Sigmoid colon (tissue), 7 donors: ENCODE results near the gene CEACAM1. TPM values are rescaled to one million over a fixed set of nuclear protein-coding genes. Genes with fewer than 3 reads are reported as not detected.
"Not testable (repeated sequence)": the region's sequence is repeated elsewhere in the genome, so short reads cannot be mapped to it uniquely, and the experiment has no call there.

ENCODE experiments used
- DNase-seq: peaks from one replicate; pipeline ENCODE4 v3.0.0-alpha.2; 2019
- H3K27ac ChIP-seq, 4 donors: fragments of 200-600 bp; sonication (generic); one replicate each; pipeline ENCODE4 v1.5.1; 2016 to 2019; ENCODE audit warnings: mild to moderate bottlenecking in 1 of 4
- H3K27me3 ChIP-seq, 3 donors: fragments of 200-600 bp; sonication (generic); one replicate each; pipeline ENCODE4 v1.5.1; 2019; ENCODE audit warnings: mild to moderate bottlenecking in 1 of 3
- H3K36me3 ChIP-seq, 4 donors: fragments of 200-600 bp; sonication (generic); one replicate each; pipeline ENCODE4 v1.5.1; 2016 to 2019
- H3K4me1 ChIP-seq, 4 donors: fragments of 200-600 bp; sonication (generic); one replicate each; pipeline ENCODE4 v1.5.1; 2017 to 2019
- H3K4me3 ChIP-seq, 4 donors: fragments of 200-600 bp; sonication (generic); one replicate each; pipeline ENCODE4 v1.5.1; 2017 to 2019; ENCODE audit warnings: mild to moderate bottlenecking in 2 of 4, moderate library complexity in 1 of 4
- H3K9me3 ChIP-seq, 4 donors: fragments of 200-600 bp in 3 of 4; sonication (generic) in 3 of 4; one replicate each; pipeline versions ENCODE4 v1.5.1 to v1.6.1; 2013 to 2019
- EP300 ChIP-seq, 4 donors: sonication (generic); formaldehyde crosslinking; IDR thresholded peaks; one replicate each; pipeline ENCODE4 v1.6.1; 2017; ENCODE audit warnings: antibody characterized with exemption in 4 of 4
- POLR2A ChIP-seq, 2 donors: fragments of 450-650 bp; IDR thresholded peaks; one replicate each; pipeline ENCODE4 v1.6.1; 2016; ENCODE audit warnings: antibody characterized with exemption in 2 of 2, mild to moderate bottlenecking in 2 of 2, moderate library complexity in 2 of 2
- POLR2AphosphoS5 ChIP-seq, 4 donors: sonication (generic); formaldehyde crosslinking; IDR thresholded peaks; one replicate each; pipeline ENCODE4 v1.6.1; 2017; ENCODE audit warnings: antibody characterized with exemption in 4 of 4
- WGBS, 2 donors: extraction: QIAGEN DNeasy Blood & Tissue Kit; methylation state at CpG; one replicate each; pipeline ENCODE4 v1.1.7; 2013; 5-methylcytosine and 5-hydroxymethylcytosine counted together
- intact Hi-C: fragments of 100-400 bp; cut with DNase I; formaldehyde crosslinking; loops from one replicate; pipeline ENCODE4 v1.15.1; 2023
- polyA plus RNA-seq, 3 donors: library from polyadenylated mRNA; stranded (reverse); fragments of 200-250 nt; gene quantifications; one replicate each; pipeline ENCODE4 v1.2.3, GENCODE V29; 2013
- total RNA-seq, 4 donors: library from RNA; depleted of rRNA; stranded (reverse); fragments of >200 nt; gene quantifications; one replicate each; pipeline ENCODE4 v1.1.0, GENCODE V29; 2016
- TF ChIP-seq, protein P1 (sequence below), 4 experiments: fragments of 450-650 bp in 3 of 4; fragments of 200-600 bp in 1 of 4; IDR thresholded peaks; one replicate each; pipeline ENCODE4 v1.5.1; 2016 to 2019; ENCODE audit warnings: antibody characterized with exemption in 4 of 4, mild to moderate bottlenecking in 3 of 4, moderate library complexity in 2 of 4
- donor health status: healthy with polysubstance abuse.
- donor health status: Bipolar disorder and iron deficiency.
- donor health status: healthy.

CEACAM1 gene
- total and polyA plus RNA-seq, 7 donors: 0.55 to 444 (median 2.4) TPM

DNA sequence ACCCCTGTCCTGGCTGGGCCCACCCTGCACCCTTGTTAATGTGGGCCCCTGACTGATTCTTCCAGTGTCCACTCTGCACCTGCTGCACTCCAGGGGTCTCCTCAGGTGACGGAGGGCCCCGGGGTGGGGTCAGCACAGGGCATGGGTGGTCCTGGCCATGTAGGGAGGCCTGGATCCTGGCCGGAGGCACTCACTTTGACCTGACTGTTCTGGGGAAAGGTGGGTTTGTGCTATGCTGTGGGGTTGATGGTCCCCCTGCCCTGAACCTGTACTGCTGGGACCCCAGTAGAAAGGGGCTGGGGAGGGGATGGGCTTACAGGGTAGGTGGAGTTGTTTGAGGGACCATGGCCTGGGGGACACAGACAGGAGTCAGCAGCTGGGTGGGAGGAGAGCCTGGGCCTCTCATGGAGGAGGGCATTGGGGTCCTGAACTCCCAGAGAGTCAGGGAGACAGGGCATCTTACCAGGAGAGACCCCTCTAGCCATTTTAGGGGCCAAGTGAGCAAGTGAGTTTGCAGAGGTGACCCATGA is 25.8 kb upstream of the CEACAM1 start:
- H3K27me3 ChIP-seq: no peaks in the 10 kb centered on the region
- H3K27ac ChIP-seq: no peak overlapping the region
- 87 to 91% methylated on average over 3 of the region's 3 CpGs for WGBS, 2 donors
- no peaks in the 10 kb centered on the region for H3K4me1 ChIP-seq
- H3K4me3 ChIP-seq: no peak overlapping the region
- intact Hi-C loops: no loop called here
- TF ChIP-seq POLR2AphosphoS5 (IDR thresholded peaks at IDR 0.05): no peak
- no peak for TF ChIP-seq POLR2A (IDR thresholded peaks at IDR 0.05)
- no peak for TF ChIP-seq EP300 (IDR thresholded peaks at IDR 0.05)
- TF ChIP-seq, protein P1, sequence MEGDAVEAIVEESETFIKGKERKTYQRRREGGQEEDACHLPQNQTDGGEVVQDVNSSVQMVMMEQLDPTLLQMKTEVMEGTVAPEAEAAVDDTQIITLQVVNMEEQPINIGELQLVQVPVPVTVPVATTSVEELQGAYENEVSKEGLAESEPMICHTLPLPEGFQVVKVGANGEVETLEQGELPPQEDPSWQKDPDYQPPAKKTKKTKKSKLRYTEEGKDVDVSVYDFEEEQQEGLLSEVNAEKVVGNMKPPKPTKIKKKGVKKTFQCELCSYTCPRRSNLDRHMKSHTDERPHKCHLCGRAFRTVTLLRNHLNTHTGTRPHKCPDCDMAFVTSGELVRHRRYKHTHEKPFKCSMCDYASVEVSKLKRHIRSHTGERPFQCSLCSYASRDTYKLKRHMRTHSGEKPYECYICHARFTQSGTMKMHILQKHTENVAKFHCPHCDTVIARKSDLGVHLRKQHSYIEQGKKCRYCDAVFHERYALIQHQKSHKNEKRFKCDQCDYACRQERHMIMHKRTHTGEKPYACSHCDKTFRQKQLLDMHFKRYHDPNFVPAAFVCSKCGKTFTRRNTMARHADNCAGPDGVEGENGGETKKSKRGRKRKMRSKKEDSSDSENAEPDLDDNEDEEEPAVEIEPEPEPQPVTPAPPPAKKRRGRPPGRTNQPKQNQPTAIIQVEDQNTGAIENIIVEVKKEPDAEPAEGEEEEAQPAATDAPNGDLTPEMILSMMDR (IDR thresholded peaks at IDR 0.05): no peak
- H3K36me3 ChIP-seq: no peaks in the 10 kb centered on the region
- no peak for DNase-seq
- no peaks in the 10 kb centered on the region for H3K9me3 ChIP-seq

DNA sequence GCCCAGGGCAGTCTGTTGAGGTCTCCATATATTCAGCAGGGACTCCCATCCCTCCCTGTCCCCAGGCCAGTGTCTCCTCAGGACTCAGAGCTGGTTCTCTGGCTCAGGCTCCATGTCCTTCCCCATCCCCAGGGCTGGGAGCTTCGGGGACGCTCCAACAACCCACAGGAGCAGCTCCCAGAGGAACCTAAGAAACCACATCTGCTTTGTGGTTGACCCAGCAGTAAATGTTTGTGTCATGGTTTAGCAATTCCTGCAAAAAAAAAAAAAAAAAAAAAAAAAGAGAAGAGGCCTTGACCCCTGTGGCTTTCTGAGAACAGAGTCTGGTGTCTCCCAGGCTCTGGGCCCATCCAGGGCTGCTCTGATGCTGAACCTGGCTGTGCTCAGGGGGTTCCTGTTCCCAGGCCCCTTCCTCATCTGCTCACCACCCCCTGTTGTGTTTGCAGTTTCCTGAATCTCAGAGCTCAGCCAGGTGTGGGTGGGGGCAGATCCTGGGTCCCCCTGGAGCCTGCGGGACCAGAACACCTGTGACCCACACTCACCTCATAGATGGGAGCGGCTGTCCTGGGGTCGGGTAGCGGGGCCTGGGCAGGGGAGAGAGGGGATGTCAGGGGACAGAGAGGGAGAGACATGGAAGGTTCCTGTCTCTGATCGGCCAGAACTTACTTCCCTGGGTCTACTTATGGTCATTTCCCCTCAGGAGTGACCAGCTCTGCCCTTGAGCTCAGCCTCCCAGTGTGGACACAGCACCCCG is 25.2 kb upstream of the CEACAM1 start:
- intact Hi-C loops: no loop called here
- H3K4me3 ChIP-seq: no peak overlapping the region
- H3K27ac ChIP-seq: no peak overlapping the region
- H3K36me3 ChIP-seq: no peaks in the 10 kb centered on the region
- no peak for TF ChIP-seq POLR2A (IDR thresholded peaks at IDR 0.05)
- TF ChIP-seq EP300 (IDR thresholded peaks at IDR 0.05): no peak
- TF ChIP-seq, protein P1 (IDR thresholded peaks at IDR 0.05): no peak
- TF ChIP-seq POLR2AphosphoS5 (IDR thresholded peaks at IDR 0.05): no peak
- no peaks in the 10 kb centered on the region for H3K9me3 ChIP-seq
- H3K27me3 ChIP-seq: no peaks in the 10 kb centered on the region
- WGBS, 2 donors: 62 to 82% methylated on average over 8 of the region's 8 CpGs
- H3K4me1 ChIP-seq: no peaks in the 10 kb centered on the region
- no peak for DNase-seq

DNA sequence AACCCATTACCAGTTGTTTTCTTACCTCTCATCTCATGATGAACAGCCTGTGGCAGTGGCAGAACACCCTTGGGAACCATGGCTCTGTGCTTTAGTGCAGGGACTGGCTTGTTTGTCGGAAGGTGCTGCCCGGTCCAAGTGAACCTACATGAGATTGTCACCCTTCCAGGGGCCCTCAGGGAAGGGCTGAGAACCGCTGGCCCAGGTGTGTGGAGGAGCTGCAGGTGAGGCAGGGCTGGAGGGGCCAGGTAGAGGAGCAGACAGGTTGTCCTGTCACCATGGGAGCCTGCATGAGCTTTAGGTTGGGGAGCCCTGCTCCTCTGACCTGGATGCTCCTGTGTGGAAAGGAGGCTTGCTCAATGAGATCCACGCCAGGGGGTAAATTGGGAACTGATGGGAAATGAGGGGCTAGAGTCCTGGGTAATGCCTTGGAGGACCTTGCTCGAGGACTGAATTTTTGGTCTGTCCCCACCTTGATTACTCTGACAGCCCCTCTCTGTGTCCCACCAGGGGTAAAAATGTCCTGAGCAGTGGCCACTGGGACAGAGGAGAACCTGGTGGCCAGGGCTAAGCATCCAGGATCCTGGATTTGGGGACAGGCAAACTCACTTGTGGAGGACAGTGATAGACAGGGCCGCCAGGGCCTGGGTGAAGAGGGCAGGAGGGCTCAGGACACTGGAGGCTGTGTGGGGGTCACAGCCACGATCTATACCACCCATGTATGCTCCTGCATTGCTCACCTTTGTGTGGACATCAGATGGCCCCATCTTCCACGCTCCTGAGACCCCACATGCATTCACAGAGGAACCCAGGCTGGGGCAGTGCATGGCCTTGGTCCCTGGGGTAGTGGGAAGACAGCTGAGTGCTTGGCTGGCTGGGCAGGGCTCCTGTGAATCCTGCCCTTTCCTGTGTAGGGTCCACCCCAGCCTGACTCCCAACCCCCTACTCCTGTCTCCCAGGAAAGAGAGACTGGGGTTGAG is 24.1 kb upstream of the CEACAM1 start:
- H3K9me3 ChIP-seq: no peaks in the 10 kb centered on the region
- no peaks in the 10 kb centered on the region for H3K36me3 ChIP-seq
- DNase-seq: no peak
- H3K4me3 ChIP-seq: no peak overlapping the region
- WGBS, 2 donors: 75 to 84% methylated on average over 8 of the region's 8 CpGs
- no peaks in the 10 kb centered on the region for H3K27me3 ChIP-seq
- TF ChIP-seq EP300 (IDR thresholded peaks at IDR 0.05): no peak
- TF ChIP-seq, protein P1 (IDR thresholded peaks at IDR 0.05): no peak
- TF ChIP-seq POLR2A (IDR thresholded peaks at IDR 0.05): no peak
- TF ChIP-seq POLR2AphosphoS5 (IDR thresholded peaks at IDR 0.05): no peak
- H3K27ac ChIP-seq: no peak overlapping the region
- intact Hi-C loops: no loop called here
- no peaks in the 10 kb centered on the region for H3K4me1 ChIP-seq

DNA sequence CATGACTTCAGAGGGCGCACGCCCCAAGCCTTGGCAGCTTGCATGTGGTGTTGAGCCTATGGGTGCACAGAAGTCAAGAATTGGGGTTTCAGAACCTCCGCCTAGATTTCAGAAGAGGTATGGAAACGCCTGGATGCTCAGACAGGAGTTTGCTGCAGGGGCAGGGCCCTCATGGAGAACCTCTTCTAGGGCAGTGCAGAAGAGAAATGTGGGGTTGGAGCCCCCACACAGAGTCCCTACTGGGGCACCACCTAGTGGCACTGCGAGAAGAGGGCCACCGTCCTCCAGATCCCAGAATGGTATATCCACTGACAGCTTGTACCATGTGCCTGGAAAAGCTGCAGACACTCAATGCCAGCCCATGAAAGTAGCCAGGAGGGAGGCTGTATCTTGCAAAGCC is 22.2 kb upstream of the CEACAM1 start:
- H3K4me1 ChIP-seq, intact Hi-C loops, H3K4me3 ChIP-seq, DNase-seq, H3K36me3 ChIP-seq, H3K27ac ChIP-seq, H3K9me3 ChIP-seq, H3K27me3 ChIP-seq: not testable (repeated sequence)
- WGBS, 2 donors: 94% methylated on average over 6 of the region's 6 CpGs

DNA sequence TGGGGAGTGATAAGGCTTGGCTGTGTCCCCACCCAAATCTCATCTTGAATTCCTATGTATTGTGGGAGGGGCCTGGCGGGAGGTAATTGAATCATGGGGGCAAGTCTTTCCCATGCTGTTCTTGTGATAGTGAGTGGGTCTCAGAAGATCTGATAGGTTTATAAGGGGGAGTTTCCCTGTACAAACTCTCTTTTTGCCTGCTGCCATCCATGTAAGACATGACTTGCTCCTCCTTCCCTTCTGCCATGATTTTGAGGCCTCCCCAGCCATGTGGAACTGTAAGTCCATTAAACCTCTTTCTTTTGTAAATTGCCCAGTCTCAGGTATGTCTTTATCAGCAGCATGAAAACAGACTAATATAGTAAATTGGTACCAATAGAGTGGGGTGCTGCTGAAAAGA is 20.8 kb upstream of the CEACAM1 start:
- H3K36me3 ChIP-seq, H3K27me3 ChIP-seq, H3K27ac ChIP-seq, H3K4me3 ChIP-seq, H3K4me1 ChIP-seq, DNase-seq, H3K9me3 ChIP-seq, intact Hi-C loops: not testable (repeated sequence)
- 52 to 92% methylated on average over 1 of the region's 1 CpG for WGBS, 2 donors
